GM19043 (cell line): ENCODE measurements around the gene PARP6.
A peak's percentile ranks its signal among the peaks of the same experiment; 100 is the strongest.
"Not testable (repeated sequence)": the region's sequence is repeated elsewhere in the genome, so short reads cannot be mapped to it uniquely, and the experiment has no call there.

Experiments used
- ATAC-seq: cut with Tn5 transposase; IDR thresholded peaks from one replicate; pipeline ENCODE4 v1.9.1; 2021; ENCODE audit warnings: low read depth; ENCODE audit not compliant: unreplicated experiment

Gene PARP6

GRCh38 chr15:72280751-72281150 lies 8.4 kb upstream of the PARP6 start:
- no peak for ATAC-seq

- ATAC-seq = no peak
Measured at GRCh38 chr15:72278737-72279136, 6.4 kb upstream of the PARP6 start.

- ATAC-seq = no peak
Measured at GRCh38 chr15:72276326-72276700, 4.0 kb upstream of the PARP6 start.

- not testable (repeated sequence) for ATAC-seq
Measured at GRCh38 chr15:72275635-72276325, 3.4 kb upstream of the PARP6 start.

GRCh38 chr15:72272997-72273352 lies 621 bp upstream of the PARP6 start:
- ATAC-seq = no peak

DNA sequence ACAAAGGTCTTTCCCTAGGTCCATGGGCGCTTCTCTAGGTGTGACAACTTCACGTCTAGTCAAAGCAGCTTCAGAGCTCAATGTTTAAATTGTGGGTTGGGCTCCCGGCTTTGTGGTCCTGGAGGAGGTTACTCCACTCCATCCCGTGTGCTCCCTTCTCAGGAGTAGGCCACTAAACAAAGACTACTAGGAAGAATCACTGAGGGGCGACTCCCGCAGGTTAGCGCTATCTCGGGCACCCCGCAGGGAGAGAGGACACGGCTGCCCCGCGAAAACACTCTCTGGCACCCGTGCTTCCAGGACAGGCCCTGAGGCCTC lies 500 bp downstream of the PARP6 start:
- ATAC-seq = peak; percentile 2

- no peak for ATAC-seq
Measured at GRCh38 chr15:72271221-72271620, 1.1 kb downstream of the PARP6 start.

- ATAC-seq = no peak
Measured at GRCh38 chr15:72269739-72270138, 2.6 kb downstream of the PARP6 start.

- ATAC-seq = no peak
Measured at GRCh38 chr15:72265031-72265430, 7.3 kb downstream of the PARP6 start.

- ATAC-seq = no peak
Measured at GRCh38 chr15:72252663-72253299, 19.6 kb downstream of the PARP6 start.

DNA sequence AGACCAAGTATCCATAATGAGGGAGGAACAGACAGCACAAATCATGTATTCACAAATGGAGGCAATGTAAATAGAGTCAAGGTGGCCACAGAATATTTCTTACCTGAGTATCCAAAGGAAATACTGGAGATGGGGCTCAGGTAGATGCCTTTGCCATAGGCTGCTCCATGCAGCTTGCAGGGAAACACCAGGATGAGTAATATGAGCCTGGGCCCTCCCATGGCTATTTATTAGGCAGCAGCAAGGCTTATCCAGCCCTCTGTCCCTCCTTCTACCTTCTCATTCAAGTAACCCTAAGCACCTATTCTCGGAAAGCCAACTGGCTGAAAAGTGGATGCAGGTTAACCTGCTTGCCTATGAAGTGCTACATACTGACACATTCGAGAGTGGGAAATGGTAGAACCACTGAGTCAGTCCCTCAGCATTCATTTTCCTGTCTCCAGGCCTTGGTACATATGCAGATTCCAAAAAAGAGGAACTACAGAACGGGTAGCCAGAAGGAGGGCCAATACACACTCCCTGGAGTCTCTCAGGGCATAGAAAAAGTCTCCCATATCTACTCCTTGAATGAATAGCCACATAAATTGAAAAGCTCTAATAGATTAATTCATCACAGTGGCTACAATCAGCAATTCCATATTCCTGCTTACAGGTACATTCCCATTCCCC lies 23.1 kb downstream of the PARP6 start:
- no peak for ATAC-seq

DNA sequence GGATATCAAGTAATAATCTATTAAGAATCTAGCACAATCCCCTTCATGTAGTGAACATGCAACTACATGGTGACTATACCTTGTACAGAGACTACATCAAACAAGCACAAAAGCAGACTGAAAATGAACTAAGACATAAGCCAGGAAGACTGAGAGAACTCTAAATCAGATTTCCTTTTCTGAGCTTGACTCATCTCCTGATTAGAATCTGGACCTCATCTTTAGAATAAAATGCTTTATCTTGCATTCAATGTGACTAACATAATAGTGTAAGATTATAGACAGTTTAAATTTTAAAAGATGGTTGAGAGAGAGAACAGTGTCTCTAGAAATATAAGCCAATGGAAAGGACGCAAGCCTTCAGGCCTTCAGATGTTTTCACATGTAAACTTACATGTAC lies 23.8 kb downstream of the PARP6 start:
- no peak for ATAC-seq

DNA sequence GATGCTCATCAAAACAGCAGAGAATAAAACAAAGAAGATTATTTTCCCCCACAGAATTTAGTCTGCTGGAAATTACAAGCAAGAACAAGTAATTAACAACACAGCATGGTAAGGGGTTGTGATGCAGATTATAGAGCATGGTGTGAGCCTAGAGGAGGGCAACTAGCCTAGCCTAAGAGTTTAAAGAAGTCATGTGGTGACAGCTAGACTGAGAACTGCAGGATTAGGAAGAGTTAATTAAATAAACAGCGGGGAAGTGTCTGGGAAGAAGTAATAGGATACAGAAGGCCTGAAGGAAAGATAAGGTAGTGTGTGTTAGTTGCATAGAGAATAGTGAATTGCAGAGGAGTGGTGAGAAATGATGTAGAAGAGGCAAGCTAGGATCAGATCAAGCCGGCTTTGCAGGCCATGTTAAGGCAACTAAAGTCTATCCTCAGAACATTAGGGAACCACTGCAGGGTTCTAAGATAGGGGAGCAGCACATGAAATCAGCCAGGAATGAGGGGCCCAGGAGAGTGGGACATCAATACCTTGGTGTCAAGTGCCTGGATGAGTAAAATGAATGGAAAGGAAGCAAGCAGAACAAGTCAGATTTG lies 29.5 kb downstream of the PARP6 start:
- no peak for ATAC-seq

DNA sequence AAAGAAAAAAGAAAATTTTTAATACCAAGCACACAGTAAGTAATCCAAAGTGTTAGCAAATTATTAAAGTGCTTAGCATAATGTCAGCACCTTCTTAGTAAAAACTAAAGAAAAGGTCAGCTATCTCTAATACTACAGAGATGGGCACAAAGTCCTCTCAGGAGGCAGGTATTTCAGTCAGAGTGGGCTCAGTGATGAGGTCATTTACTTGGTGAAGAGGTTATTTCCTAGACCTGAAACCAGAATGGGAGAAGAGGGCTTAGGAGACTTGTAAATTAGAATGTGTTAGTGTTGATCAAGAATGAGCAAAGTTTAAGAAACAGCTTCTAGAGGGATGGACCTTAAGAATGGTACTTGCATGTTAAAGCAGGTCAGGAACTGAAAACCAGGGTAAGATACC lies 32.7 kb downstream of the PARP6 start:
- ATAC-seq = no peak

DNA sequence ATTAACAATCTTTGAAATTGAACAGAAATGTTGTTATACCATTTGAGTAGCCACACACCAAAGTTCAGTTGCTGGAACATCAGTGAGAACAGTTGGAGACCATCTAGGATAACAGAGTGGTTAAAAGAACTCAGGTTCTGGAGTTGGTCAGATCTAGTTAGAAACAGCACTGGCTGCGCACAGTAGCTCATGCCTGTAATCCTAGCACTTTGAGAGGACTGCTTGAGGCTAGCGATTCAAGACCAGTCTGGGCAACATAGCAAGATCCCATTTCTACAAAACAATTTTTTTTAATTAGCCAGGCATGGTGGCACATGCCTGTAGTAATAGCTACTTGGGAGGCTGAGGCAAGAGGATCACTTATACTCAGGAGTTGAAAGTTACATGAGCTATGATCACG lies 33.8 kb downstream of the PARP6 start:
- ATAC-seq = no peak

- no peak for ATAC-seq
Measured at GRCh38 chr15:72237853-72238224, 34.5 kb downstream of the PARP6 start.

DNA sequence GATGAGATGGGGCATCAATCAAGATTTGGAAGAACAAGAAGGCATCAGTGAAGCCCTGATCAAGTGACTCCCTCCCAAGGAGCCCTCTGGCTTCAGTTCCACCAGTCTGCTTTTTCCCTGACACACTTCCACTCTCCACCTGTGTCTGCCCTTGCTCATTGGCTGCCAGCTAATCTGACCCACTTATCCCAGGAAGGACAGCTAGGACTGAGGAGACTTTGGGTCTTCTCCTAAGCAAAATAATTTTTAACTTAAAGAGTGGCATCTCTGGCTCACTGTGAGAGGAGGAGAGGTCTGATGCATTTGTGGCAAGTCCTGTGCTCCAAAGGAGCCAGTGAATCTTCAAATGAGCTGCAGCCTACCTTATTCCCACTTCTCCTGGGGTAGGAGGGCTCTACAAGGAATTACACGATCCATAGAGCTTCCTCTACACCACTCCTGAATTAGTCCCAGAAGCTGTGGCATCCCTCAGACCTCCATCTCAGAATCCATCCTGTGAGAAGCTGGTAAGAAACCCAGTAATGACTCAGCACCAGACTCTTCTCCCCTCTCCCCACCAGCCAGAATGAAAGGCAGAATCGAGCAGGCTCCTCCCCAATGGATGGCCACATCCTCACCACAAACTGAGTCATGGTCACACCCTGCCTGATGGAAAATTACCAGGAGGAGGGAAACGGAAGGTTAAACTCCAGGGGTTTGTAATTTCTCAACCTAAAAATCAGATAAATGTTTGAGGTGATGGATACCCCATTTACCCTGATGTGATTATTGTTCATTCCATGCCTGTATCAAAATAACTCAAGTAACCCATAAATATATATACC lies 35.1 kb downstream of the PARP6 start:
- ATAC-seq = peak; percentile 91

- no peak for ATAC-seq
Measured at GRCh38 chr15:72236381-72237003, 35.9 kb downstream of the PARP6 start.

DNA sequence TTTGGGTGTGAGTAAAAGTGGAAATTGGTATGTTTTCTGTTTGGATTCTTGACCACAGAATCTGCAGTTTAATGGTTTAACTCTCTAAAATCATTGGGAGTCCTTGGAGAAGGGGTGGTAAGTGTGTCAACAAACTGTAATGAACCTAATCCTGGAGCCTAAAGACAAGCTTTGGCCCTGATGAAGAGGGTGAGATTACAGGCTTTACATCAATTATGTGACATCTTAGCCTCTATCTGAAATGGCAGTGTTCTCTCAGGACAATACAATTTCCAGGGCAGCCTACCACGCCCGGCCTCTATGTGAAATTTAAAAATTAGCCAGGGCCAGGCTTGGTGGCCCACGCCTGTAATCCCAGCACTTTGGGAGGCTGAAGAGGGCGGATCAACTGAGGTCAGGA lies 37.1 kb downstream of the PARP6 start:
- ATAC-seq = no peak

DNA sequence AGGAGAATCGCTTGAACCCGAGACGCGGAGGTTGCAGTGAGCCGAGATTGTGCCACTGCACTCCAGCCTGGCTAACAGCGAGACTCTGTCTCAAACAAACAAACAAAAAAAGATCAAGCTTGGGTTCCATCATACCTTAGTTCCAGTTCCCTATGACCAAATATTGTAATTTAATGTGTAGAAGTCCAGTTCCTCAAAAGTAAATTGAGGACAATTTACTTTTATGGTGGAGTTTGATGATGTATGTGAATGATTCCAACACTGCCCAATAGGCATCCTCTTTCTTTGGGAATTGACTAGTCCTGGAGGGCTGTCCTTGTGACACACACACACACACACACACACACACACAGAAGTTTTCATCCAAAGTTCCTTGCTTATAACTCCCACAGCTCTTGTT lies 38.6 kb downstream of the PARP6 start:
- no peak for ATAC-seq
